GM12865 (cell line): ENCODE data around the gene RHCE.
"Not testable (repeated sequence)": the region's sequence is repeated elsewhere in the genome, so short reads cannot be mapped to it uniquely, and the experiment has no call there.

ENCODE experiments used
- DNase-seq: peaks from one replicate; pipeline ENCODE4 v3.0.0; 2010; ENCODE audit warnings: low read depth
- H3K4me3 ChIP-seq: 2 replicates; pipeline ENCODE4 v1.5.1; 2011; ENCODE audit warnings: mild to moderate bottlenecking, low read depth, low read length, control low read depth
- CTCF ChIP-seq: IDR thresholded peaks from 2 replicates; pipeline ENCODE4 v1.5.1; 2011; ENCODE audit warnings: low read length, control low read depth, low read depth, inconsistent platforms; ENCODE audit not compliant: insufficient read depth; ENCODE audit errors: missing control alignments

RHCE gene

GRCh38 chr1:25425098-25426085, 4.8 kb upstream of the RHCE start:
- peak; percentile 46 for DNase-seq
- H3K4me3 ChIP-seq: no peak overlapping the region
- no peak for TF ChIP-seq CTCF

- DNase-seq: not testable (repeated sequence)
Measured at GRCh38 chr1:25423206-25423605, 2.6 kb upstream of the RHCE start.

GRCh38 chr1:25419339-25419738, 1.3 kb downstream of the RHCE start:
- DNase-seq, H3K4me3 ChIP-seq: not testable (repeated sequence)

More at GRCh38 chr1:25423206-25423605, 2.6 kb upstream of the RHCE start:
- H3K4me3 ChIP-seq: not testable (repeated sequence)

- H3K4me3 ChIP-seq, DNase-seq: not testable (repeated sequence)
Measured at GRCh38 chr1:25417280-25417679, 3.3 kb downstream of the RHCE start.

GRCh38 chr1:25414578-25414977, 6.0 kb downstream of the RHCE start:
- DNase-seq, H3K4me3 ChIP-seq: not testable (repeated sequence)

GRCh38 chr1:25414157-25414556, 6.5 kb downstream of the RHCE start:
- not testable (repeated sequence) for H3K4me3 ChIP-seq, DNase-seq

- not testable (repeated sequence) for DNase-seq
Measured at GRCh38 chr1:25412872-25413623, 7.6 kb downstream of the RHCE start.

GRCh38 chr1:25409641-25410427, 10.8 kb downstream of the RHCE start:
- H3K4me3 ChIP-seq, DNase-seq: not testable (repeated sequence)

More at GRCh38 chr1:25412872-25413623, 7.6 kb downstream of the RHCE start:
- H3K4me3 ChIP-seq: not testable (repeated sequence)

GRCh38 chr1:25405731-25406305, 14.8 kb downstream of the RHCE start:
- not testable (repeated sequence) for DNase-seq, H3K4me3 ChIP-seq

- peak; percentile 26 for TF ChIP-seq CTCF
- not testable (repeated sequence) for DNase-seq, H3K4me3 ChIP-seq
Measured at GRCh38 chr1:25402947-25403803, 17.4 kb downstream of the RHCE start.

GRCh38 chr1:25398079-25398478, 22.5 kb downstream of the RHCE start:
- H3K4me3 ChIP-seq, DNase-seq: not testable (repeated sequence)

GRCh38 chr1:25397549-25397948, 23.1 kb downstream of the RHCE start:
- H3K4me3 ChIP-seq, DNase-seq: not testable (repeated sequence)
